Body of pancreas (tissue), 4 donors: ENCODE results near the gene KCNC3. TPM values are rescaled to one million over a fixed set of nuclear protein-coding genes. Genes with fewer than 3 reads are reported as not detected.

ENCODE experiments used
- ATAC-seq: fragments of 150-250 bp; one replicate; pipeline ENCODE4 v1.9.1; 2016
- DNase-seq, 4 donors: peaks; one replicate each; pipeline ENCODE4 v3.0.0-alpha.2; 2019
- H3K27ac ChIP-seq, 4 donors: fragments of 200-600 bp; sonication (generic); 1 replicate in 3 of 4; 2 replicates in 1 of 4; pipeline versions ENCODE4 v1.5.1 to v1.6.1; 2016 to 2019; ENCODE audit warnings: mild to moderate bottlenecking in 1 of 4, mixed read lengths in 1 of 4, moderate library complexity in 1 of 4
- H3K27me3 ChIP-seq, 2 donors: fragments of 200-600 bp; sonication (generic); one replicate each; pipeline ENCODE4 v1.6.0; 2016; ENCODE audit warnings: mild to moderate bottlenecking in 1 of 2
- H3K36me3 ChIP-seq, 2 donors: fragments of 200-600 bp; sonication (generic); replicated peaks in 1 of 2; 2 replicates each; pipeline ENCODE4 v1.5.1; 2016; ENCODE audit warnings: low read depth in 2 of 2; ENCODE audit not compliant: insufficient read depth in 1 of 2
- H3K4me1 ChIP-seq: fragments of 200-600 bp; sonication (generic); one replicate; pipeline ENCODE4 v1.6.0; 2016
- H3K4me3 ChIP-seq, 2 donors: fragments of 200-600 bp; sonication (generic); 1 replicate in 1 of 2; 2 replicates in 1 of 2; pipeline ENCODE4 v1.5.1; 2016 to 2019
- H3K9me3 ChIP-seq, 3 donors: fragments of 200-600 bp; sonication (generic); 1 replicate in 2 of 3; 2 replicates in 1 of 3; pipeline ENCODE4 v1.5.1; 2016
- POLR2A ChIP-seq, 3 donors: fragments of 450-650 bp; IDR thresholded peaks; one replicate each; pipeline ENCODE4 v1.6.1; 2016; ENCODE audit warnings: antibody characterized with exemption in 3 of 3, mild to moderate bottlenecking in 2 of 3
- WGBS, 2 donors: methylation state at CpG; one replicate each; pipeline ENCODE4 v1.1.5; 2017; 5-methylcytosine and 5-hydroxymethylcytosine counted together
- intact Hi-C: fragments of 100-400 bp; cut with DNase I; formaldehyde crosslinking; loops from one replicate; pipeline ENCODE4 v1.15.1; 2023
- total RNA-seq, 2 donors: library from RNA; depleted of rRNA; stranded (reverse); fragments of >200 nt; gene quantifications; one replicate each; pipeline ENCODE4 v1.1.0, GENCODE V29; 2016
- TF ChIP-seq, protein P1 (sequence below), 7 experiments: fragments of 450-650 bp in 4 of 7; fragments of 200-600 bp in 3 of 7; sonication (generic) in 3 of 7; IDR thresholded peaks; one replicate each; pipeline ENCODE4 v1.5.1; 2016 to 2019; ENCODE audit warnings: antibody characterized with exemption in 7 of 7

The KCNC3 gene
- total RNA-seq, 2 donors from 2014 or later = 1.8 to 6.3 TPM

DNA sequence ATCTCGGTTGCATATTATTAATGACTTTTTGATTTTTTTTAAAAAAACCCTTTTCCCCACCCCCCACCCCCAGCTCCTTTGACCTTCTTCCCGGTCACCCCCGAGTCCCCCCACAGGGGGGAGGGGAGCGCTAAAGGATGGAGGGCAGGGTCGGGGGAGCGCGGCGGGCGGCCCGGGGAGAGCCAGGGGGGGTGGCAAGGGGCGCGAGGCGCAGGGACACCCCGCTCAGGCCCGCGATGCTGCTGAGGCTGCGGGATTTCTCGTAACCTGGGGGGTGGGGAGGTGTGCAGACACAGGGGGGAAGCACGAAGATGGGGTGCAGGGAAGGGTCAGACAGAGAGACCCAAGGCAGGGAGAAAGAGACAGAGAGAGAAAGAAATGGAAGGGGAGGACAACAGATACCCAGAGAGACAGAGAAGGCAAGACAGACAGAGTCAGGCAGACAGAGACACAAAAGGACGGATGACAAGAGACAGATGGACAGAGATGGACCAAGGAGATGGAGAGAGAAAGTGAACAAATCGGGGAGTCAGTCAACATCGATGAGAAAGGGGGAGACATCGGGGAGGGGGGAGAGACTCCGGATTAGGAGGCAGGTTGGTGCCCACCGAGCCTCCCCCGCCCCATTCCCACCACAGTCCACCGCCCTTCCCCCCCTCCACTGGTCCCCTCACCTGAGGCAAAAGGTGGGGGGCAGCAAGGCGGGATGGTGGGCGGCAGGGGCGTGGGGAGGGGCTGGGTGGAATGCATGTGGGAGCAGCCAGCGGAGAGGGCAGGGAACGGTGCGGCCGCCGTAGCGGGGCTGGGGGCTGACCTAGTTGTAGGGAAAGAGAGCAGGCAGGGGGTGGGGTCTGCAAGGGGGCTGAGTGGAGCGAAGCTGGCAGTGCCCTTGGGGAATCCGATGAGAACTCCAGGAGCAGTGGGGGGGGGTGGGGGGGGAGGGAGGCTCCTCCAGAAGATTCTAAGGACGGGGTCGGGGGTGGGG lies 14.2 kb downstream of the KCNC3 start:
- Histone ChIP-seq H3K36me3 (no peaks in the 10 kb centered on the region), H3K27me3 (peaks cover 0 to 19% of the 10 kb centered on the region in 2 donors), H3K27ac (no peak overlapping the region), H3K9me3 (no peaks in the 10 kb centered on the region), H3K4me1 (peaks cover 9% of the 10 kb centered on the region), H3K4me3 (no peak overlapping the region)
- DNase-seq (no peak), ATAC-seq (no peak)
- WGBS, 2 donors = 3 to 5% methylated on average over 30 to 37 of the region's 40 CpGs
- TF ChIP-seq POLR2A (IDR thresholded peaks at IDR 0.05) = no peak
- TF ChIP-seq, protein P1, sequence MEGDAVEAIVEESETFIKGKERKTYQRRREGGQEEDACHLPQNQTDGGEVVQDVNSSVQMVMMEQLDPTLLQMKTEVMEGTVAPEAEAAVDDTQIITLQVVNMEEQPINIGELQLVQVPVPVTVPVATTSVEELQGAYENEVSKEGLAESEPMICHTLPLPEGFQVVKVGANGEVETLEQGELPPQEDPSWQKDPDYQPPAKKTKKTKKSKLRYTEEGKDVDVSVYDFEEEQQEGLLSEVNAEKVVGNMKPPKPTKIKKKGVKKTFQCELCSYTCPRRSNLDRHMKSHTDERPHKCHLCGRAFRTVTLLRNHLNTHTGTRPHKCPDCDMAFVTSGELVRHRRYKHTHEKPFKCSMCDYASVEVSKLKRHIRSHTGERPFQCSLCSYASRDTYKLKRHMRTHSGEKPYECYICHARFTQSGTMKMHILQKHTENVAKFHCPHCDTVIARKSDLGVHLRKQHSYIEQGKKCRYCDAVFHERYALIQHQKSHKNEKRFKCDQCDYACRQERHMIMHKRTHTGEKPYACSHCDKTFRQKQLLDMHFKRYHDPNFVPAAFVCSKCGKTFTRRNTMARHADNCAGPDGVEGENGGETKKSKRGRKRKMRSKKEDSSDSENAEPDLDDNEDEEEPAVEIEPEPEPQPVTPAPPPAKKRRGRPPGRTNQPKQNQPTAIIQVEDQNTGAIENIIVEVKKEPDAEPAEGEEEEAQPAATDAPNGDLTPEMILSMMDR (IDR thresholded peaks at IDR 0.05) = no peak
- intact Hi-C loops = no loop called here

- Histone ChIP-seq H3K27me3 (peaks cover 0 to 19% of the 10 kb centered on the region in 2 donors), H3K27ac (no peak overlapping the region), H3K4me3 (no peak overlapping the region), H3K4me1 (peaks cover 9% of the 10 kb centered on the region), H3K9me3 (no peaks in the 10 kb centered on the region), H3K36me3 (no peaks in the 10 kb centered on the region)
- TF ChIP-seq, protein P1 (IDR thresholded peaks at IDR 0.05) = no peak
- no peak for TF ChIP-seq POLR2A (IDR thresholded peaks at IDR 0.05)
- intact Hi-C loops = no loop called here
- ATAC-seq (no peak), DNase-seq (peak in 2 of 4 donors; percentile 22 to 49)
- 3% methylated on average over 12 to 20 of the region's 20 CpGs for WGBS, 2 donors
Measured at GRCh38 chr19:50313812-50314536, 15.2 kb downstream of the KCNC3 start.

DNA sequence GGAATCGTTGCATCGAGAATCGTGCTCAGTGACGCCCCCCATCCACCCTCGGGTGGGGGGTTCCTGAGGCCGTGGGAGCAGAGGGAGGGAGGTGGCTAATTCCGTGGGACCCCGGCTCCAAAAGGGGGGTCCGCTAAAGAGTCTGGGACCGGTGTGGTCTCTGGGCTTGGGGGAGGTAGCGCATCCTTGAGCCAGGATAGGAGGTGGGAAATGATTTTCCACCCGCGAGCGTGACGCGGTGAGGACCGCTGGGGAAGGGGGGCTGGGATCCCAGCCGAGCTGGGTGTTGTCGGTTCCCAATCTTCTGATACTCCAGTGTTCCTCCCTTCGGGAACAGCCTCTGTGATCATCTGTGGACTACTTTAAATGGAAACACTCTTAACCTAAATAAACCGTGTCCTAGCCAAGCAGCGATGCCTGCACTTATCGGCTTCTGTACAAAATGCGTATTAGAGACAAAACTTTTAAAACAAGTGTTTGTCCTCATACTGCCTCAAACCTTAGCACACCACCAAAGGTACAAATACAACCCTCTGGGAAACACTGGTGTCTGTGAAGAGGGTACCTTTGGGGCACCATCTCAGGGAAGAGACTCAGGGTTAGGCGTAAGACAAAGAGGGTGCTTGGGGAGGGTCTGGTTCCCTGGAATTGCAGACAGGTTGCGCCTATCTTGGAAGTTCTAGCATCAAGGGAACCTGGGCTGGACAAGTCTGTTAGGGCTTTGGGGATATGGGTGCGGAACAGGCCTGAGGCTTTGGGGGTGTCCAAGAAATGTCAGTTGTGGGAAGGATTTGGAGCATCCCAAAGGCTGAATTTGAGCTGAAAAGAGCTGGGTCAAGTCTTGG lies 16.0 kb downstream of the KCNC3 start:
- Histone ChIP-seq H3K4me3 (no peak overlapping the region), H3K27ac (no peak overlapping the region), H3K4me1 (peaks cover 9% of the 10 kb centered on the region), H3K27me3 (peaks cover 0 to 19% of the 10 kb centered on the region in 2 donors), H3K9me3 (no peaks in the 10 kb centered on the region), H3K36me3 (no peaks in the 10 kb centered on the region)
- WGBS, 2 donors = 6 to 21% methylated on average over 9 to 27 of the region's 27 CpGs
- intact Hi-C loops = no loop called here
- ATAC-seq (no peak), DNase-seq (no peak)
- TF ChIP-seq, protein P1 (IDR thresholded peaks at IDR 0.05) = no peak
- TF ChIP-seq POLR2A (IDR thresholded peaks at IDR 0.05) = no peak

- intact Hi-C loops = no loop called here
- H3K36me3 ChIP-seq = no peaks in the 10 kb centered on the region
- H3K9me3 ChIP-seq = no peaks in the 10 kb centered on the region
- H3K27ac ChIP-seq = no peak overlapping the region
- peak in 2 of 4 donors; percentile 20 to 39 for DNase-seq
- ATAC-seq = no peak
- H3K27me3 ChIP-seq = peaks cover 0 to 19% of the 10 kb centered on the region in 2 donors
- H3K4me3 ChIP-seq = no peak overlapping the region
- no peak for TF ChIP-seq POLR2A (IDR thresholded peaks at IDR 0.05)
- TF ChIP-seq, protein P1 (IDR thresholded peaks at IDR 0.05) = no peak
- 5 to 19% methylated on average over 15 to 40 of the region's 42 CpGs for WGBS, 2 donors
- H3K4me1 ChIP-seq = peaks cover 9% of the 10 kb centered on the region
Measured at GRCh38 chr19:50311723-50312635, 17.2 kb downstream of the KCNC3 start.
